ENCODE results near the gene ARHGEF2.

Gene ARHGEF2

DNA sequence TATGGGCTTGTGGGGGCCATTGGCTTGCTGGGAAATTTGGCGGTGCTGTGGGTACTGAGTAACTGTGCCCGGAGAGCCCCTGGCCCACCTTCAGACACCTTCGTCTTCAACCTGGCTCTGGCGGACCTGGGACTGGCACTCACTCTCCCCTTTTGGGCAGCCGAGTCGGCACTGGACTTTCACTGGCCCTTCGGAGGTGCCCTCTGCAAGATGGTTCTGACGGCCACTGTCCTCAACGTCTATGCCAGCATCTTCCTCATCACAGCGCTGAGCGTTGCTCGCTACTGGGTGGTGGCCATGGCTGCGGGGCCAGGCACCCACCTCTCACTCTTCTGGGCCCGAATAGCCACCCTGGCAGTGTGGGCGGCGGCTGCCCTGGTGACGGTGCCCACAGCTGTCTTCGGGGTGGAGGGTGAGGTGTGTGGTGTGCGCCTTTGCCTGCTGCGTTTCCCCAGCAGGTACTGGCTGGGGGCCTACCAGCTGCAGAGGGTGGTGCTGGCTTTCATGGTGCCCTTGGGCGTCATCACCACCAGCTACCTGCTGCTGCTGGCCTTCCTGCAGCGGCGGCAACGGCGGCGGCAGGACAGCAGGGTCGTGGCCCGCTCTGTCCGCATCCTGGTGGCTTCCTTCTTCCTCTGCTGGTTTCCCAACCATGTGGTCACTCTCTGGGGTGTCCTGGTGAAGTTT is 36.4 kb downstream of the ARHGEF2 start:
- H3K4me3 ChIP-seq (ENCODE audit: low read depth, low read length), result no peak overlapping the region
- TF ChIP-seq, protein P1, sequence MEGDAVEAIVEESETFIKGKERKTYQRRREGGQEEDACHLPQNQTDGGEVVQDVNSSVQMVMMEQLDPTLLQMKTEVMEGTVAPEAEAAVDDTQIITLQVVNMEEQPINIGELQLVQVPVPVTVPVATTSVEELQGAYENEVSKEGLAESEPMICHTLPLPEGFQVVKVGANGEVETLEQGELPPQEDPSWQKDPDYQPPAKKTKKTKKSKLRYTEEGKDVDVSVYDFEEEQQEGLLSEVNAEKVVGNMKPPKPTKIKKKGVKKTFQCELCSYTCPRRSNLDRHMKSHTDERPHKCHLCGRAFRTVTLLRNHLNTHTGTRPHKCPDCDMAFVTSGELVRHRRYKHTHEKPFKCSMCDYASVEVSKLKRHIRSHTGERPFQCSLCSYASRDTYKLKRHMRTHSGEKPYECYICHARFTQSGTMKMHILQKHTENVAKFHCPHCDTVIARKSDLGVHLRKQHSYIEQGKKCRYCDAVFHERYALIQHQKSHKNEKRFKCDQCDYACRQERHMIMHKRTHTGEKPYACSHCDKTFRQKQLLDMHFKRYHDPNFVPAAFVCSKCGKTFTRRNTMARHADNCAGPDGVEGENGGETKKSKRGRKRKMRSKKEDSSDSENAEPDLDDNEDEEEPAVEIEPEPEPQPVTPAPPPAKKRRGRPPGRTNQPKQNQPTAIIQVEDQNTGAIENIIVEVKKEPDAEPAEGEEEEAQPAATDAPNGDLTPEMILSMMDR (IDR thresholded peaks at IDR 0.05; ENCODE audit: borderline replicate concordance, insufficient read depth, low read depth, low read length), result no peak

- H3K4me3 ChIP-seq (ENCODE audit: low read depth, low read length), result no peak within 1 kb of the TSS
- TF ChIP-seq, protein P1 (IDR thresholded peaks at IDR 0.05; ENCODE audit: borderline replicate concordance, insufficient read depth, low read depth, low read length), result no peak
Measured at GRCh38 chr1:155940993-155941844, 37.1 kb downstream of the ARHGEF2 start, which contains the start of gene RXFP4. Gene RXFP4, plus strand, starts transcription at chr1:155941638. Its CDS starts 72 bp downstream, at chr1:155941710.

GRCh38 chr1:155940482-155940992 is 37.8 kb downstream of the ARHGEF2 start:
- TF ChIP-seq, protein P1 (IDR thresholded peaks at IDR 0.05; ENCODE audit: borderline replicate concordance, insufficient read depth, low read depth, low read length), result no peak
- no peak overlapping the region for H3K4me3 ChIP-seq (ENCODE audit: low read depth, low read length)

GRCh38 chr1:155938220-155938627 is 40.1 kb downstream of the ARHGEF2 start:
- TF ChIP-seq, protein P1 (IDR thresholded peaks at IDR 0.05; ENCODE audit: borderline replicate concordance, insufficient read depth, low read depth, low read length), result peak; percentile 65; the same call in 1 of the 2 replicates

DNA sequence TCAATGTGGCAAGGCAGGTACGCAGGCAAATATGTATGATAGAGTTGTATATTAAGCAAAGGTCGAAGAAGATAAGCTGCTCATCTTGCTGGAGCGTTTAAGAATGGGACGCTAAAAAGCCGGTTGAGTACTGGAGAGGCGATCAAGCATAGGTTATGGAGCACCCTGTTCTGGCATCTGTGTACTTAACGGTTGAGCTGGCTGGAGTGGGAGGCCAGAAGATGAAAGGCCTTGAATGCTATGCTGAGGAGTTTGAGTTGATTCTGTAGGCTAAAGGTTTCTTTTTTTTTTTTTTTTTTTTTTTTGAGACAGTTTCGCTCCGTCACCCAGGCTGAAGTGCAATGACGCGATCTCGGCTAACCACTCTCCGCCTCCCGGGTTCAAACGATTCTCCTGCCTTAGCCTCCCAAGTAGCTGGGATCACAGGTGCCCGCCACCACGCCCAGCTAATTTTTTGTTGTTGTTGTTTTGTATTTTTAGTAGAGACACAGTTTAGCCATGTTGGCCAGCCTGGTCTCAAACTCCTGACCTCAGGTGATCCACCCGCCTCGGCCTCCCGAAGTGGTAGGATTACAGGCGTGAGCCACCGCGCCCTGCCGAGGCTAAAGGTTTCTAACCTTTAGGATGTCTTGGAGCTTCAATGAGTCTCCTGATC is 43.3 kb downstream of the ARHGEF2 start:
- H3K4me3 ChIP-seq (ENCODE audit: low read depth, low read length), result peak overlapping the region; percentile 97
- TF ChIP-seq, protein P1 (IDR thresholded peaks at IDR 0.05; ENCODE audit: borderline replicate concordance, insufficient read depth, low read depth, low read length), result no peak

More at GRCh38 chr1:155938220-155938627, 40.1 kb downstream of the ARHGEF2 start:
- no peak overlapping the region for H3K4me3 ChIP-seq (ENCODE audit: low read depth, low read length)

- H3K4me3 ChIP-seq (ENCODE audit: low read depth, low read length), result peak within 1 kb of the TSS; percentile 97
- TF ChIP-seq, protein P1 (IDR thresholded peaks at IDR 0.05; ENCODE audit: borderline replicate concordance, insufficient read depth, low read depth, low read length), result peak; percentile 18; the same call in 1 of the 2 replicates
Measured at GRCh38 chr1:155934097-155934935, 44.0 kb downstream of the ARHGEF2 start, which contains the start of gene KHDC4. Gene KHDC4, minus strand, starts transcription at chr1:155934413. Its CDS starts 40 bp downstream, at chr1:155934373.
